Measurements from ENCODE around the gene SPI1. TPM values are rescaled to one million over a fixed set of nuclear protein-coding genes. Genes with fewer than 3 reads are reported as not detected.
"Not testable (repeated sequence)": the region's sequence is repeated elsewhere in the genome, so short reads cannot be mapped to it uniquely, and the experiment has no call there.

SPI1 gene
- polyA plus RNA-seq, 1 experiment = not detected

GRCh38 chr11:47317064-47317828 is 61.1 kb downstream of the SPI1 start:
- TF ChIP-seq CTCF (IDR thresholded peaks at IDR 0.05; ENCODE audit: insufficient read depth, low read depth, low read length) = no peak
- POLR2A ChIA-PET = no interaction called here
- no peak for DNase-seq (ENCODE audit: low read depth)
- H3K4me3 ChIP-seq (ENCODE audit: low read depth, low read length) = no peak overlapping the region
- CTCF ChIA-PET = interaction anchor here (1.0 kb wide), 1 partner anchor 76 kb away, joined by 3 read pairs; no protein-coding TSS in a partner anchor
- H3K27me3 ChIP-seq (ENCODE audit: control insufficient read depth, insufficient read depth, low read length) = no peaks in the 10 kb centered on the region
- peaks cover 2% of the 10 kb centered on the region for H3K36me3 ChIP-seq (ENCODE audit: control insufficient read depth, insufficient read depth, low read length)

GRCh38 chr11:47316501-47316900 is 61.8 kb downstream of the SPI1 start:
- DNase-seq (ENCODE audit: low read depth); H3K4me3 ChIP-seq (ENCODE audit: low read depth, low read length); H3K27me3 ChIP-seq (ENCODE audit: control insufficient read depth, insufficient read depth, low read length); CTCF ChIA-PET; H3K36me3 ChIP-seq (ENCODE audit: control insufficient read depth, insufficient read depth, low read length); POLR2A ChIA-PET: not testable (repeated sequence)

DNA sequence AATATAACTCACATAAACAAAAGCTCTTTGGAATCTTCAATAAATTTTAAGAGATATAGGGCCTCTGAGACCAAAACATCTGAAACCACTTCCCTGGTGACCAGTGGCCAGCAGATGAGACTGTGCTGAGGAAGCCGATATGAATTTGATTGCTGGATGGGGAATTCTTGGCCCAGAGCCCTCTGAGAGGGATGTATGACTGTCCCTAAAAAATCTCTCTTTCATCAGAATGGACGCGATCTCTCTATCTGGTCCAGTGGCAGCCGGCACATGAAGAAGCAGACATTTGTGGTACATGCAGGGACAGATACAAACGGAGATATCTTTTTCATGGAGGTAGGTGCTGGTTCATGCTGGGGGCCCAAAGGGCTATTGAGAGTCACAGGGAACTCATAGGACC is 63.4 kb downstream of the SPI1 start:
- peak; percentile 35 for DNase-seq (ENCODE audit: low read depth)
- H3K27me3 ChIP-seq (ENCODE audit: control insufficient read depth, insufficient read depth, low read length) = no peaks in the 10 kb centered on the region
- H3K36me3 ChIP-seq (ENCODE audit: control insufficient read depth, insufficient read depth, low read length) = peaks cover 8% of the 10 kb centered on the region
- H3K4me3 ChIP-seq (ENCODE audit: low read depth, low read length) = no peak overlapping the region
- CTCF ChIA-PET = interaction anchor here (0.6 to 0.7 kb wide), 3 partner anchors 14 to 52 kb away, joined by 3 read pairs; no protein-coding TSS in a partner anchor
- POLR2A ChIA-PET = no interaction called here
- no peak for TF ChIP-seq CTCF (IDR thresholded peaks at IDR 0.05; ENCODE audit: insufficient read depth, low read depth, low read length)

DNA sequence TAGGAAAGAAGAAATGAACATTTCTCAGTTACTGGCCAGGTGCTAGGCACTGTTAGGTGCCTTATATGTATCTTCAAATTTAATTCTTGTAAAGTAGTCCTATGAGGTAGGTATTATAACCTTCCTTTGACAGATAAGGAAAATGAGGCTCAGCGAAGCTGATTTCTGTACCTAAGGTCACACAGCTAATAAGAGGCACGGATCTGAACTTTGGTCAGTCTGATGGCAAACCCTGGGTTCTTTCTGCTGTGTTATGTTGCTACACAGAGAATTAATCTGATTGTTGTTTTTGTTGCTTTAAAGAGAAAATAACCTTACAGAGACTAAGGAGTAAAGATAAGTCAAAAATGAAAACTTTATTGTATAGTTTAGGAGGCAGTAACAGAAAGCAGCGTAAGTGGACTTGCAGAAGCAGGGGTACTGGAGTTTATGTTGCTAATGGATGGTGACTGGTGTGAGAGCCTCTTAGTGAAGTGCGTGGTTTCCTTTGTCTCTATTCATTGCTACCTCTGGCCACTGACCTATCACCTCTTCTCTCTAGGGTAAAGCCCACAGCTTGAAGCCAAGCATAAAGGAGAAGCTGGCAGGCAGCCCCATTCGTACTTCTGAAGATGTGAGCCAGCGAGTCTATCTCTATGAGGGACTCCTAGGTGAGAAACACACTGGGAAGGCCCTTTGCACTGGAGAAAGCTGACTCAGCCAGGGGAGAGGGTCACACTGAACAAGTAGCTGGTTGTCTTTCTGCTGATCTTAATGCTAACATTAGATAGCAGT is 70.1 kb downstream of the SPI1 start:
- no peak for TF ChIP-seq CTCF (IDR thresholded peaks at IDR 0.05; ENCODE audit: insufficient read depth, low read depth, low read length)
- Histone ChIP-seq H3K36me3 (ENCODE audit: control insufficient read depth, insufficient read depth, low read length) (peaks cover 23% of the 10 kb centered on the region), H3K27me3 (ENCODE audit: control insufficient read depth, insufficient read depth, low read length) (no peaks in the 10 kb centered on the region), H3K4me3 (ENCODE audit: low read depth, low read length) (no peak overlapping the region)
- ChIA-PET CTCF (no interaction called here), POLR2A (no interaction called here)
- no peak for DNase-seq (ENCODE audit: low read depth)

DNA sequence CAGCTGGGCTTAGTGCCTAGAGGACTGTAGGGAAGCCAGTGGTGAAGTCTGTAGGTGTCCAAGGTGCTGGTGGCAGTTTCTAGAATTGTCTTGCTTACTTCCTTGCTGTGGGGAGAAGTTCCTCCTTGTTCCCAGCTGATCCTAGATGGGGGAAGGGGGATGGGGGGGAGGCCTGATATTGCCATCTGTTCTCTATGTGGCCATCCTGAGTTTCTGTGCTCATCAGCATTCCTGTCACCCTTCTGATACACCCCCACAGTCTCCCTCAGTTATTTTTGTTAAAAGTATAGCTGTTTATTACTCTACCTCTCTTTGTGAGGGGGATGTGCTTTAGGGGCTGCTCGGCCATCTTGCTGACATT is 71.9 kb downstream of the SPI1 start:
- ChIA-PET CTCF (interaction anchor here (1.1 to 1.5 kb wide), 3 partner anchors 15 to 48 kb away, joined by 4 to 5 read pairs (median 4); no protein-coding TSS in a partner anchor), POLR2A (no interaction called here)
- no peak for DNase-seq (ENCODE audit: low read depth)
- Histone ChIP-seq H3K36me3 (ENCODE audit: control insufficient read depth, insufficient read depth, low read length) (peaks cover 20% of the 10 kb centered on the region), H3K27me3 (ENCODE audit: control insufficient read depth, insufficient read depth, low read length) (no peaks in the 10 kb centered on the region), H3K4me3 (ENCODE audit: low read depth, low read length) (no peak overlapping the region)
- TF ChIP-seq CTCF (IDR thresholded peaks at IDR 0.05; ENCODE audit: insufficient read depth, low read depth, low read length) = no peak
